ENCODE data around the gene COPB2.

DNA sequence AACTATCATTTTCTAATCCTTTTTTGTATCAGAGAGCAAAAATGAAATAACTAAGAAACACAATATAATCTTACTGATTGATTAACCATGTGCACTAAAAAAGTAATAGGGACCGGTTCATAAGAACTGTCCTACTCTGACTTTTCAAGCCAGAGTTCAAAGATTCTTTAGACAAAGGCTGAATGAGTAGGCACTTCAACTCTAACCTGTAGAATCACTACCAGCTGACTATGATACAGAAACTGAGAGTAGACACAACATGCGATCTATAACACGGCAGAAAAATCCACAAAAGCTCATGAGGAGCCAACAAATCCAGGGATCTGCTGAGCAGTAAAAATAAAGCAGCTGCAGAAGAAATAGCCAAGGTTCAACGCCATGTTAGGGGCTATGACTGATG is 8.9 kb downstream of the COPB2 start:
- TF ChIP-seq, protein P1, sequence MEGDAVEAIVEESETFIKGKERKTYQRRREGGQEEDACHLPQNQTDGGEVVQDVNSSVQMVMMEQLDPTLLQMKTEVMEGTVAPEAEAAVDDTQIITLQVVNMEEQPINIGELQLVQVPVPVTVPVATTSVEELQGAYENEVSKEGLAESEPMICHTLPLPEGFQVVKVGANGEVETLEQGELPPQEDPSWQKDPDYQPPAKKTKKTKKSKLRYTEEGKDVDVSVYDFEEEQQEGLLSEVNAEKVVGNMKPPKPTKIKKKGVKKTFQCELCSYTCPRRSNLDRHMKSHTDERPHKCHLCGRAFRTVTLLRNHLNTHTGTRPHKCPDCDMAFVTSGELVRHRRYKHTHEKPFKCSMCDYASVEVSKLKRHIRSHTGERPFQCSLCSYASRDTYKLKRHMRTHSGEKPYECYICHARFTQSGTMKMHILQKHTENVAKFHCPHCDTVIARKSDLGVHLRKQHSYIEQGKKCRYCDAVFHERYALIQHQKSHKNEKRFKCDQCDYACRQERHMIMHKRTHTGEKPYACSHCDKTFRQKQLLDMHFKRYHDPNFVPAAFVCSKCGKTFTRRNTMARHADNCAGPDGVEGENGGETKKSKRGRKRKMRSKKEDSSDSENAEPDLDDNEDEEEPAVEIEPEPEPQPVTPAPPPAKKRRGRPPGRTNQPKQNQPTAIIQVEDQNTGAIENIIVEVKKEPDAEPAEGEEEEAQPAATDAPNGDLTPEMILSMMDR (conservative IDR thresholded peaks at IDR 0.05; ENCODE audit: low read depth, low read length) = no peak
- no peak for TF ChIP-seq EZH2phosphoT487 (IDR thresholded peaks at IDR 0.05; ENCODE audit: borderline replicate concordance, low read length)

All from PC-3 (cell line).